Spleen (tissue), 7 donors: Measurements from ENCODE around the gene SHANK2.

Experiments used
- POLR2AphosphoS5 ChIP-seq, 3 donors: sonication (generic); formaldehyde crosslinking; IDR thresholded peaks; one replicate each; pipeline ENCODE4 v1.5.1; 2017; ENCODE audit warnings: antibody characterized with exemption in 3 of 3
- TF ChIP-seq, protein P1 (sequence below), 11 experiments: fragments of 200-600 bp in 7 of 11; fragments of 450-650 bp in 4 of 11; sonication (generic) in 4 of 11; IDR thresholded peaks in 8 of 11; conservative IDR thresholded peaks in 3 of 11; 1 replicate in 7 of 11; 2 replicates in 4 of 11; pipeline versions ENCODE4 v1.4.0 to v1.8.0; 2016 to 2021; ENCODE audit warnings: antibody characterized with exemption in 11 of 11, inconsistent platforms in 4 of 11, mild to moderate bottlenecking in 1 of 11
- donor health status: DM: no; HTN: no; CAD: no; lungs with moderate emphysema.
- donor health status: DM: no; HTN: no; CAD: no.
- donor health status: DM: no; HTN: no; CAD: no.

DNA sequence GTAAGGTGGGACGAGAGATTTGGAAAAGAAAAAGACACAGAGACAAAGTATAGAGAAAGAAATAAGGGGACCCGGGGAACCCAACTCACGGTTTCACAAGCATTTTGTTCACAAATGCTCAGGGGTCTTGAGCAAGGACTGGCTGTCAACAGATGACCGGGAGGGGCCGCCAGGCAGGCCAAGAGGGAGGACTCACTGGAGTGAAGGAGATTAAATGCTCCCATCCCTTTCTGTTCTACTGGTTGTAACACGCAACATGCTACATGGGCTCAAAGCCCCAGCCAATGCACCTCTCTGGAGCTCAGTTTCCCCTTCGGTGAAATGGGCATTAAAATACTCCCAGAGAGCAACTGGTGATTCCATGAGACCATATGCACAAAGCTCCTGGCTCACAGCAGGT is 13.4 kb downstream of the SHANK2 start:
- TF ChIP-seq, protein P1, sequence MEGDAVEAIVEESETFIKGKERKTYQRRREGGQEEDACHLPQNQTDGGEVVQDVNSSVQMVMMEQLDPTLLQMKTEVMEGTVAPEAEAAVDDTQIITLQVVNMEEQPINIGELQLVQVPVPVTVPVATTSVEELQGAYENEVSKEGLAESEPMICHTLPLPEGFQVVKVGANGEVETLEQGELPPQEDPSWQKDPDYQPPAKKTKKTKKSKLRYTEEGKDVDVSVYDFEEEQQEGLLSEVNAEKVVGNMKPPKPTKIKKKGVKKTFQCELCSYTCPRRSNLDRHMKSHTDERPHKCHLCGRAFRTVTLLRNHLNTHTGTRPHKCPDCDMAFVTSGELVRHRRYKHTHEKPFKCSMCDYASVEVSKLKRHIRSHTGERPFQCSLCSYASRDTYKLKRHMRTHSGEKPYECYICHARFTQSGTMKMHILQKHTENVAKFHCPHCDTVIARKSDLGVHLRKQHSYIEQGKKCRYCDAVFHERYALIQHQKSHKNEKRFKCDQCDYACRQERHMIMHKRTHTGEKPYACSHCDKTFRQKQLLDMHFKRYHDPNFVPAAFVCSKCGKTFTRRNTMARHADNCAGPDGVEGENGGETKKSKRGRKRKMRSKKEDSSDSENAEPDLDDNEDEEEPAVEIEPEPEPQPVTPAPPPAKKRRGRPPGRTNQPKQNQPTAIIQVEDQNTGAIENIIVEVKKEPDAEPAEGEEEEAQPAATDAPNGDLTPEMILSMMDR (IDR thresholded peaks at IDR 0.05 in 8 of 11, conservative IDR thresholded peaks at IDR 0.05 in 3 of 11): no peak
- TF ChIP-seq POLR2AphosphoS5 (IDR thresholded peaks at IDR 0.05): no peak
